HG02943 (cell line): ENCODE results near the gene IFITM2.
"Not testable (repeated sequence)": the region's sequence is repeated elsewhere in the genome, so short reads cannot be mapped to it uniquely, and the experiment has no call there.

Source experiments
- ATAC-seq: cut with Tn5 transposase; IDR thresholded peaks from one replicate; pipeline ENCODE4 v1.9.1; 2021; ENCODE audit warnings: mild to moderate bottlenecking, low read depth, moderate library complexity; ENCODE audit not compliant: unreplicated experiment

The IFITM2 gene

DNA sequence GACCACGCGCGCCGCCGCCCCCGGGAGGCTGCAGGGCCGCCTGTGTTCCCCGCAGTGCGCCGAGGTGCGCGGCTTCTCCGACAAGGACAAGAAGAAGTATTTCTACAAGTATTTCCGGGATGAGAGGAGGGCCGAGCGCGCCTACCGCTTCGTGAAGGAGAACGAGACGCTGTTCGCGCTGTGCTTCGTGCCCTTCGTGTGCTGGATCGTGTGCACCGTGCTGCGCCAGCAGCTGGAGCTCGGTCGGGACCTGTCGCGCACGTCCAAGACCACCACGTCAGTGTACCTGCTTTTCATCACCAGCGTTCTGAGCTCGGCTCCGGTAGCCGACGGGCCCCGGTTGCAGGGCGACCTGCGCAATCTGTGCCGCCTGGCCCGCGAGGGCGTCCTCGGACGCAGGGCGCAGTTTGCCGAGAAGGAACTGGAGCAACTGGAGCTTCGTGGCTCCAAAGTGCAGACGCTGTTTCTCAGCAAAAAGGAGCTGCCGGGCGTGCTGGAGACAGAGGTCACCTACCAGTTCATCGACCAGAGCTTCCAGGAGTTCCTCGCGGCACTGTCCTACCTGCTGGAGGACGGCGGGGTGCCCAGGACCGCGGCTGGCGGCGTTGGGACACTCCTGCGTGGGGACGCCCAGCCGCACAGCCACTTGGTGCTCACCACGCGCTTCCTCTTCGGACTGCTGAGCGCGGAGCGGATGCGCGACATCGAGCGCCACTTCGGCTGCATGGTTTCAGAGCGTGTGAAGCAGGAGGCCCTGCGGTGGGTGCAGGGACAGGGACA is 26.7 kb upstream of the IFITM2 start:
- ATAC-seq: no peak

DNA sequence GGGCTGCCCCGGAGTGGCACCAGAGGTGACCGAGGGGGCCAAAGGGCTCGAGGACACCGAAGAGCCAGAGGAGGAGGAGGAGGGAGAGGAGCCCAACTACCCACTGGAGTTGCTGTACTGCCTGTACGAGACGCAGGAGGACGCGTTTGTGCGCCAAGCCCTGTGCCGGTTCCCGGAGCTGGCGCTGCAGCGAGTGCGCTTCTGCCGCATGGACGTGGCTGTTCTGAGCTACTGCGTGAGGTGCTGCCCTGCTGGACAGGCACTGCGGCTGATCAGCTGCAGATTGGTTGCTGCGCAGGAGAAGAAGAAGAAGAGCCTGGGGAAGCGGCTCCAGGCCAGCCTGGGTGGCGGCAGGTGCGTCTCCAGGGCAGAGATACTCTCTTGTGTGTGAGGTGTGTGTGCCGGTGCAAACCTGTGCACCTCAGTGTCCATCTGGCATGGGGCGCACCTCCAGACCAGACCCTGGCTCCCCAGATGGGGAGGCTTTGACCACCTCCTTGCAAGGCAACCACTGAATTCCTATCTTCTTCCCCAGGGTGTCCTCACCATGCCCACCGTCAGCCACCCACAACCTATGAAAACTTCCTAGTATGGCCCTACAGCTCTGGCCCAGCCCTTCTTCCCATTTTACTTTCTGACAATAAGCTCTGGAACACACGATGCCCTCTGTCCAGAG is 26.0 kb upstream of the IFITM2 start:
- no peak for ATAC-seq

DNA sequence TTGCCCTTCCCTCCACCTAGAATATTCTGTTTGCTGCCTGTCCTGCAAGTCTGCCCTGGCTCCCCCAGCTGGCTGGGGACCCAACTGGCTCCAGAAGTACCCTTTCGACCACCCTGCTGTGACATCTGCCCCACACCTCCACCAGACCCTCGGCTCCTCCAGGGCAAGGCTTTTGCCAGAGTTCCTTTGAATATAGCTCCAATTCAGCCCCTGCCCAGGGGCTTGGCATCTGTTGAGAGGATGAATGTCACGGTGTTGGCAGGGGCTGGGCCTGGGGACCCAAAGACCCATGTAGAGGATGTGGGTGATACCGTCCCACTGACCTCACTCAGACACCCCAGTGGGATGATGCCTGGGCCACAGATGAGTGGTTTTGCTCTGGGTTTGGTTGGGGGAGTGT is 25.4 kb upstream of the IFITM2 start:
- ATAC-seq: no peak

DNA sequence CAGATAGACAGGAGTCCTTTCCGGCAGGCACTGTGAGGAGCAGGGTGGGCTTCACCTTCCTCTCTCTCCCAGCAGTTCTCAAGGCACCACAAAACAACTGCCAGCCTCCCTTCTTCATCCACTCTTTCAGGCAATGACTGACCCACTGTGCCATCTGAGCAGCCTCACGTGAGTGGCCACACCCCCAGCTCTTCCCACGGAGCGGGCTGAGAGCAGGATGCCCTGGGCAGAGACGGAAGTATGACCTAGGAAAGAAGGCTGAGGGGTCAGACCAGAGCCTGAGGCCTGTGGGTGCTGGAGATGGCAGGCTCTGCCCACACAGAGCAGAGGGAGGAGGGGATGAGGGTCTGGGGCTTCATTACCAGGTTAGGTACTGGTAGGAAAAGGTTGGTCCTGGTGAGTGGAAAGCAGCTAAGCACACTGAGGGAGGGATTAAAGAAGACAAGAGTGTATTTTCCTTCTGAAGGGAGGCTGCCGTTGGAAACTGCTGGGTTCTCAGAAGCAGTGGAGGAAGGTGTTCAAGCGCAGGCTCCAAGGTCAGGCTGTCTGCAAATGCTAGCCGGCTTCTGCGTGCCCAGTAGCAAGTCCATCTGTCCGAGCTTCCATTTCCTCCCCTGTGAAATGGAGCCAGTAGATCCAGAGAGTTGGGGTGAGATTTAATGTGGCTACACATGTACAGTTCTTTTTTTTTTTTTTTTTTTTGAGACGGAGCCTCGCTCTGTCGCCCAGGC is 24.8 kb upstream of the IFITM2 start:
- no peak for ATAC-seq

DNA sequence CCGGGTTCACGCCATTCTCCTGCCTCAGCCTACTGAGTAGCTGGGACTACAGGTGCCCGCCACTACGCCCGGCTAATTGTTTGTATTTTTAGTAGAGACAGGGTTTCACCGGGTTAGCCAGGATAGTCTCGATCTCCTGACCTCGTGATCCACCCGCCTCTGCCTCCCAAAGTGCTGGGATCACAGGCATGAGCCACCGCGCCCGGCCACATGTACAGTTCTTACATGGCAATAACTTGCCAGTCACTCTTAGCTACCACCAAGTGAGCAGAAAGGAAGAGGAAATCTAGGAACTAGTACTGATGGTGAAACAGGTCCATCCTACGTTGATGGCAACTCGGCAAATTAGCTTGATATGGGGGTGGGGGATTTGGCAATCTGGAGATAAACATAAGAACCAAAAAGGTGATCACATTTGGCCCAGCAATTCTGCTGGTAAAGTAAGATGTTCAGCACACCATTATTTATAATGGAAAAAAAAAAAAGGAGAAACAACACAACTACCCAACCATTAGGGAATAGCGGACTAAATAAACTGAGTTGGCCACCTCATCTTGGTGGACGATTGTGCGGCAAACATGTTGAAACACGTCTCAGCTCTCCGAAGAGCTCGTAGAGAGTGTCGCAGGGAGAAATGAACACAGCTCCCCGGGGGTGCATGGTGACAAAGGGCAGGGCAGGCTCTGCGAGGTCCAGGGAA is 24.1 kb upstream of the IFITM2 start:
- no peak for ATAC-seq

DNA sequence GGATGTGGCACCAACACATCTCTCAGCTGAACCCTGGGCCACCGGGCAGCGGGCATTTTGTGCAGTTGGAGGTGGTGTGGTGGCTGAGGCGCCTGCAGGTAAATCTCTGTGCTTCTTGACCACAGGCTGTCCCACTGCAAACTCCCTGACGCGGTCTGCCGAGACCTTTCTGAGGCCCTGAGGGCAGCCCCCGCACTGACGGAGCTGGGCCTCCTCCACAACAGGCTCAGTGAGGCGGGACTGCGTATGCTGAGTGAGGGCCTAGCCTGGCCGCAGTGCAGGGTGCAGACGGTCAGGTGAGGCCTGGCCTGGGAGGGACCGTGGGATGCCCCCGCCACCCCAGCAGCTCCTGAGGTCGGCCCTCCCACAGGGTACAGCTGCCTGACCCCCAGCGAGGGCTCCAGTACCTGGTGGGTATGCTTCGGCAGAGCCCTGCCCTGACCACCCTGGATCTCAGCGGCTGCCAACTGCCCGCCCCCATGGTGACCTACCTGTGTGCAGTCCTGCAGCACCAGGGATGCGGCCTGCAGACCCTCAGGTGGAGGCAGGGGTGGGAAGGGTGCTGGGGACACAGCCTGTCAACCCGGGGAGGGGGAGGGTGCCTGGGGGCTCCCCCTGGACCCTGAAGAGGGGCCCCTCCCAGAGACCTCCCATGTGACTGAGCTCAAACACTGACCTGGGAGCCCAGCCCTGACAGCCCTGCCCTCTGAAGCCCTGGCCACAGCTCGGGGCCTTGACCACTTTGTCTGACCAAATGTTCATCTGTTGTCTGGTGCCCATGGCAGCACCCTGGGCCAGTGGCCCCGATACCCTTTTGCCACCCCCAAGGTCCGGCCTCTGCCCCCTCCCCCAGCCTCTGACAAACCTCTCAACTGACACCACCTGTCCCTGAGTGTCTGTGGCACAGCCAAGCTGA is 23.3 kb upstream of the IFITM2 start:
- ATAC-seq: no peak

DNA sequence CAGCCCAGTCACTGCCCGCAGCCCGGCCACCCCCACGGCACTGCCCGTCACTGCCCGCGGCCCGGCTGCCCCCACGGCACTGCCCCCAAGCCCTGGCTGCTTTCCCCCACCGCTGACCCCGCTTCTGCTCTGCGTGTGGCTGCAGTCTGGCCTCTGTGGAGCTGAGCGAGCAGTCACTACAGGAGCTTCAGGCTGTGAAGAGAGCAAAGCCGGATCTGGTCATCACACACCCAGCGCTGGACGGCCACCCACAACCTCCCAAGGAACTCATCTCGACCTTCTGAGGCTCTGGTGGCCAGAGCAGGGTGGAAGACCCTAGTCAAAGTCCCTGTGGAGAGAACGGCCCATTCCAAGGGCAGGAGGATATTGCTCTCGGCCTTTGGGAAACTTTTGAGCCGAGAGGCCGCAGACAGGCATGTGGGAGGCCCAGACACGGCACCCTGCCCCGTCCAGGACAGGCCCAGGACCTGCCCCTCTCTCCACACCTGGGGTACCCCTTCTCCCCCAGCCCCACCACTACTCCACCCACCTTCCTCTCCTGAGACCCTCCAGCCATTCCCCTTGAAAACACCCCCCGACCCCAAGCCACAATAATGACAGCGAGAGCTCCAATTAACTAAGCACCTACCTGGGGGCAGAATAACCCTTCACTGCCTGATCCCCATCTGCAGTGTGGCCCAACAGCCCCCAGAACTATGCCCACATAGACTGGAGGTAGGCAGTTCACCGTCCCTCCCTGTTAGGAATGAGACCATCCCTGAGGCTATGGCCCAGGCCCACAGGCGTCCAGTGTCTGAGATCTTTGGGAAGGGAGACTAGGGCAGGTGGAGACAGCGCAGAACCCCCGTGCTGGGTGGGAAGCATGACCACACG is 22.4 kb upstream of the IFITM2 start:
- no peak for ATAC-seq

DNA sequence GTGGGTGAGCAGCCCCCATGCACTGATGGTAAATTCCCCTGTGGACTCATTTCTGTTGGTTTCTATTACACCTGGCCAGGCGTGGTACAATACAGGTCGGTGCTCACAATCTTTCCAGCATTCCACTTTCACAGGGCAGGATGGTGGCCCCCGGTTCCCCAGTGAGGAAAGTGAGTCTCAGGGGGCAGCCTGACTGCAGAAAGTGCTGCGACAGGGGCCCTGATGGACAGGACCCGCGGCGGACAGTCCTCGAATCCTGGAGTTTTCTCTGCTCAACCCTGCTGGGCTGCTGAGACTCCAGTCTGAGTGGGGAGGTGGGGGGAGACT is 21.8 kb upstream of the IFITM2 start:
- no peak for ATAC-seq

DNA sequence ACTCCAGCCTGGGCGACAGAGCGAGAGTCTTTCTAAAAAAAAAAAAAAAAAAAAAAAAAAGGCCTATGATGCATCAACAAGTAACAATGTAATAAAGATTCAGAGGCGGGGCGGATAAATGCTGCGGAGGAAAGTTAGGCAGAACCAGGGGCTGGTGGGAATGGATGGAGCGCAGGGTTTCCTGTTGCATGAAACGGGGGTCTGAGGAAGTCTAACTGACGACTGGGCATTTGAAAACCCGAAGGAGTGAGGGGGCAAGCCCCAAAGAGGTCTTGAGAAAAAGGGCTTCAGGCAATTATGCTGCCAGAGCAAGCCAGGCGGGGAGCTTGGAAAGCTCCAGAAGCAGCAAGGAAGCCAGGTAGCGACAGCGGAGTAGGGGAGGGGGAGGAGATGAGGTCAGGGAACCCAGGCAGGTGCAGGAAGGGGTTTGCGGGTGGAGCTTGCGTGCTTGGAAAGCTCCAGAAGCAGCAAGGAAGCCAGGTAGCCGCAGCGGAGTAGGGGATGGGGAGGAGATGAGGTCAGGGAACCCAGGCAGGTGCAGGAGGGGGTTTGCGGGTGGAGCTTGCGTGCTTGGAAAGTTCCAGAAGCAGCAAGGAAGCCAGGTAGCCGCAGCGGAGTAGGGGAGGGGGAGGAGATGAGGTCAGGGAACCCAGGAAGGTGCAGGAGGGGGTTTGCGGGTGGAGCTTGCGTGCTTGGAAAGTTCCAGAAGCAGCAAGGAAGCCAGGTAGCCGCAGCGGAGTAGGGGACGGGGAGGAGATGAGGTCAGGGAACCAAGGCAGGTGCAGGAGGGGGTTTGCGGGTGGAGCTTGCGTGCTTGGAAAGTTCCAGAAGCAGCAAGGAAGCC is 20.4 kb upstream of the IFITM2 start:
- ATAC-seq: not testable (repeated sequence)

DNA sequence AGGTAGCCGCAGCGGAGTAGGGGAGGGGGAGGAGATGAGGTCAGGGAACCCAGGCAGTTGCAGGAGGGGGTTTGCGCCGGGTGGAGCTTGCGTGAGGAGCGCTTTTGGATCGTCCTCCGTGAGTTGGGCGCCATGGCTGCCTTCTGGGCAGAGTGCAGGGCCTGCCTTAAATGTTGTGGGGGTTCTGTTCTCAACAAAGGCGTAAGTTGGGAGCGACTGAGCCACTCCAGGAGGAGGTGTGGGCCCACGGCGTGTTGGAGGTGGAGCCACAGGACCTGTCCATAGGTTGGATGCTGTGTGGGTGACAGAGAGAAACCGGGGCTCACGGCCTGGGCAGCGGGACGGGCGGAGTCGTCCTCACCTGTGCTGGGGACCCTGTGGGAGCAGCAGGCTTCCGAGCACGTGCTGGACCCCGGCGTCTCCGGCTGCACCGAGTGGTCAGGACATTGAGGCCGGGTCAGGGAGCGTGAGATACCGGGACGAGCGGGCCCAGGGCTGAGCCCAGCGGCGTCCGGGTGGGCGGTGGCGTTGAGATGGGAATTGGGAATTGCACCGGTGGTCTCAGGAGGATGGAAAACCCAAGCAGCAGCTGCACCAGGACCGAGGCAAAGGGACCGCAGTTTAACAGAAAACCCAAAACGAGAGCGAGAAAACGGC is 19.7 kb upstream of the IFITM2 start:
- ATAC-seq: no peak

DNA sequence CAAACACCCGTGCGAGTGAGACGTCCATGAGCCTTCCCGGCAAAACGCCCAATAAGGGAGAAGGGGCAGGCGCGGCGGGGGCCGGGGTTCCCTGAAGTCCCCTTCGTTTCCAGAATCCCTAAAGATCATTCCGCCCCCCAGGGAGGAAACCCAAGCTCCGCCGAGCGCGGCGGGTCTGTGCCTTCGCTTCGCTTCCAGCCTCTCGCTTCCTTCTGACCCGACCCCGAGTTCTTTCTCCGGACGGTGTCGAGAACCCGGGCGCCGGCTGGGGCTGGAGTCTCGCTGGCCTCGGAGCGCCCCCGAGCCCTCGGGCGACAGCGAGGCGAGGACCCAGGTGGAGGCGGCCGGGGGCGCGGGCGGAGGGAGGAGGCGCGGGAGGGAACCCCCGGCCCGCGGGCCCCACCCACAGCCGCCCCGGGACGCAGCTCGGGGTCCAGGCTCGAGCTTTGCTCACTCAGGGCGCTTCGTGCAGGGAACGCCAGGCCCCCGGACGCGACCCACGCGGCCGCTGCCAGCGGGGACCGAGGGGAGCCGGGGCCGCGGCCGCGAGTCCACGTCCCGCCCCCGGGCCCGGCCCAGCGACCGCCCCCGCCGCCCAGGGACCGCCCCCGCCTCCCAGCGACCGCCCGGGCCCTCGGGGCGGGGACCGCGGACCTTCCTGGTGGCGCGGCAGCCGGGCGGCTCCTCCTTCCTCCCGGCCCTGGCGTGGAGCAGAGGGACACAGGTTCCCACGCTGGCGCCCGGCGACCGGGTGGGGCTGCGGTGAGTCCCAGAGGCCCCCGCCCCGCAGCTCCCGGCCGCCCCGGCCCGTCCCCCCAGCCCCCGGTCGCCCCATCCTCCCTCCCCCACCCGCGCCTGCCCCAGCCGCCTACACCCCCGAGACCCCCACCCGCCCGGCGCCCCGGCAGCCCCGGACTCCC is 18.9 kb upstream of the IFITM2 start, which contains the start of gene PGGHG:
Gene PGGHG (plus strand): TSS at position 649 of the 920 bp plus-strand sequence. CDS start 691 bp downstream, outside the sequence.
- ATAC-seq: no peak

DNA sequence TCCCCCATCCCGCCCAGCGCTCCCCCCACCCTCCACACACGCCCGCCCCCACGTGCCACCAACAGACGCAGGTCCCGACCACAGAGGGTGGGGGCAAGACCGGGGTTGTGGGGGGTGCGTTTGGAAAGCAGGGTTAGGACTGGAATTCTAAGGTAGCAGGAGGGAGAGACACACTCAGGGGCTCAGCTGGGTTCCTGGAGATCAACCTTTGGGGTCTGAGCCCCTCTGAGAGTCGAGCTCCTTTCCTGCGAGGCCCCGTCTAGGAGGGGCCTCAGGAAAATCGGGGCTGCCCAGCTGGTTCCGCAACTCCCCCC is 18.3 kb upstream of the IFITM2 start:
- ATAC-seq: no peak

DNA sequence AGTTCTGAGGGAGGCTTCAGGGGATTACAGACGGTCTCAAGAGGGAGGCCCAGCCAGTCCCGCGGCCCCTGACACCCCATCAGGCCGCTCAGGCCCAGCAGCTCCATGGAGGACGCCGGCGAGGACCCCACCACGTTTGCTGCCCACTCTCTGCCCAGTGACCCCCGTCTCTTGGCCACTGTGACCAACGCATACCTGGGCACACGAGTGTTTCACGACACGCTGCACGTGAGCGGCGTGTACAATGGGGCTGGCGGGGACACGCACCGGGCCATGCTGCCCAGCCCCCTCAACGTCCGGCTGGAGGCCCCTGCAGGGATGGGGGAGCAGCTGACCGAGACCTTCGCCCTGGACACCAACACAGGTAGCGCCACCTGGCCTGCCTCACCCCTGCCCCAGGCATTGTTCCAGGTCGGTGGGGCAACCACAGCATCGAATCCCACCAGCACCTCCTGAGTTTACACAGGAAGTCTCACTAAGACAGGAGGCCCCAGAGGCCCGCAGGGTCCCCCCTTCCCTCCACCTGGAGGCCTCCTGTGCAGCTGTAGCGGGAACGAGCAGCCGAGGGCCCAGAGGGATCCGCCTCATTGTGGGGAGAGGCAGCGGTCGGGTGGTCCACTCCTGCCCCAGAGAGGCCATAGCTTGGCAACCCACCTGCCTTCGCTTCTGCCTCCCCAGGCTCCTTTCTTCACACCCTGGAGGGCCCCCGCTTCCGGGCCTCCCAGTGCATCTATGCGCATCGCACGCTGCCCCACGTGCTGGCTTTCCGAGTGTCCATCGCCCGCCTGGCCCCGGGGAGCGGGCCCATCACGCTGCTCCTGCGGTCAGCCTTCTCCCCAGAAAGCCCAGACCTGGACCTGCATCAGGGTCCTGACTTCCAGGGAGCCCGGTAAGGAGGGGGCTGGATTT is 17.6 kb upstream of the IFITM2 start:
- no peak for ATAC-seq

DNA sequence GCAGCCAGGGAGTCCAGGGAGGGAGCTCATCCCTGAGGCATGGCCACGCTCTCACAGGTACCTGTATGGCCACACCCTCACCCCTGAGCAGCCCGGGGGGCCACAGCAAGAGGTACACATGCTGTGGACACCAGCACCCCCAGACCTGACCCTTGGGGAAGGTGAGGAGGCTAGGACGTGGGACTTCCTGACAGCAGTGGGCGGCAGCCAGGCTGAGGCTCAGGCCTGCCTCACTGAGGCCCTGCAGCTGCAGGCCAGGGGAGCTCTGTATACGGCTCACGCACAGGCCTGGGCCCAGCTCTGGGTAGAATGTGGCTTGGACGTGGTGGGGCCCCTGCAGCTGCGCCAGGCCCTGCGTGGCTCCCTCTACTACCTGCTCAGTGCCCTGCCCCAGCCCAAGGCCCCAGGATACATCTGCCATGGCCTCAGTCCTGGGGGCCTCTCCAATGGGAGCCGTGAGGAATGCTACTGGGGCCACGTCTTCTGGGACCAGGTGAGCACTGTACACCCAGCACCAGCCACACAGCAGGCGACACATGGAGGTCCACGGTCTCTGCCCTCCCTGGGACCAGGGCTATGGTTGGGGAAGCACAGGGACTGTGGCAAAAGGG is 16.9 kb upstream of the IFITM2 start:
- no peak for ATAC-seq
